ENCODE measurements around the gene TUBB6. TPM values are rescaled to one million over a fixed set of nuclear protein-coding genes. Genes with fewer than 3 reads are reported as not detected.
A peak's percentile ranks its signal among the peaks of the same experiment; 100 is the strongest.

Gene TUBB6
- total and polyA plus RNA-seq, 11 donors = 64.8 to 800 (median 126) TPM

DNA sequence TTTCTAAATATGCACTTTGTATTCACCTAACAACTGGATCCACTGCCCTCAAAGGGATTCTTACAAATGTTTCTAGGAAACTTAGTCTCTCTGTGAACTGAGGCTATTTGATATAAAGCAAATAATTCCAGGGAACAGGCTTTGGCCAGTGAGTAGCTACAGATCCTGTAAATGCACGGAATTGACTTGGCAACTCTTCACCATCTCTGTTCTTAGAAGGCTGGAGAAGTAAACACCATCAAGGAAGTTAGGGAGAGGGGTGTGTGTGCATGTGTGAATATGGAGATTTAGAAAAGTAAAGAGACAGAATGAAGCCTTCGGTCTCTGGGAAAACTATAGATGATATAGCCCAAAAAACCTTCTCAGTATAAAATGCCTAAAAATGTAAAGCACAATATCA is 43.2 kb upstream of the TUBB6 start:
- H3K27me3 ChIP-seq = peaks cover 0 to 4% (median 0%) of the 10 kb centered on the region in 9 donors
- ATAC-seq (no peak), DNase-seq (no peak)
- H3K36me3 ChIP-seq = no peaks in the 10 kb centered on the region
- 71 to 81% (median 73%) methylated on average over 2 of the region's 2 CpGs for WGBS, 4 donors
- H3K9me3 ChIP-seq = no peaks in the 10 kb centered on the region
- H3K27ac ChIP-seq = no peak overlapping the region
- no peak overlapping the region for H3K4me3 ChIP-seq
- intact Hi-C loops (cut with DNase I) = no loop called here
- no peaks in the 10 kb centered on the region for H3K4me1 ChIP-seq
- TF ChIP-seq POLR2A (IDR thresholded peaks at IDR 0.05) = no peak
- TF ChIP-seq, protein P1, sequence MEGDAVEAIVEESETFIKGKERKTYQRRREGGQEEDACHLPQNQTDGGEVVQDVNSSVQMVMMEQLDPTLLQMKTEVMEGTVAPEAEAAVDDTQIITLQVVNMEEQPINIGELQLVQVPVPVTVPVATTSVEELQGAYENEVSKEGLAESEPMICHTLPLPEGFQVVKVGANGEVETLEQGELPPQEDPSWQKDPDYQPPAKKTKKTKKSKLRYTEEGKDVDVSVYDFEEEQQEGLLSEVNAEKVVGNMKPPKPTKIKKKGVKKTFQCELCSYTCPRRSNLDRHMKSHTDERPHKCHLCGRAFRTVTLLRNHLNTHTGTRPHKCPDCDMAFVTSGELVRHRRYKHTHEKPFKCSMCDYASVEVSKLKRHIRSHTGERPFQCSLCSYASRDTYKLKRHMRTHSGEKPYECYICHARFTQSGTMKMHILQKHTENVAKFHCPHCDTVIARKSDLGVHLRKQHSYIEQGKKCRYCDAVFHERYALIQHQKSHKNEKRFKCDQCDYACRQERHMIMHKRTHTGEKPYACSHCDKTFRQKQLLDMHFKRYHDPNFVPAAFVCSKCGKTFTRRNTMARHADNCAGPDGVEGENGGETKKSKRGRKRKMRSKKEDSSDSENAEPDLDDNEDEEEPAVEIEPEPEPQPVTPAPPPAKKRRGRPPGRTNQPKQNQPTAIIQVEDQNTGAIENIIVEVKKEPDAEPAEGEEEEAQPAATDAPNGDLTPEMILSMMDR (IDR thresholded peaks at IDR 0.05) = no peak

DNA sequence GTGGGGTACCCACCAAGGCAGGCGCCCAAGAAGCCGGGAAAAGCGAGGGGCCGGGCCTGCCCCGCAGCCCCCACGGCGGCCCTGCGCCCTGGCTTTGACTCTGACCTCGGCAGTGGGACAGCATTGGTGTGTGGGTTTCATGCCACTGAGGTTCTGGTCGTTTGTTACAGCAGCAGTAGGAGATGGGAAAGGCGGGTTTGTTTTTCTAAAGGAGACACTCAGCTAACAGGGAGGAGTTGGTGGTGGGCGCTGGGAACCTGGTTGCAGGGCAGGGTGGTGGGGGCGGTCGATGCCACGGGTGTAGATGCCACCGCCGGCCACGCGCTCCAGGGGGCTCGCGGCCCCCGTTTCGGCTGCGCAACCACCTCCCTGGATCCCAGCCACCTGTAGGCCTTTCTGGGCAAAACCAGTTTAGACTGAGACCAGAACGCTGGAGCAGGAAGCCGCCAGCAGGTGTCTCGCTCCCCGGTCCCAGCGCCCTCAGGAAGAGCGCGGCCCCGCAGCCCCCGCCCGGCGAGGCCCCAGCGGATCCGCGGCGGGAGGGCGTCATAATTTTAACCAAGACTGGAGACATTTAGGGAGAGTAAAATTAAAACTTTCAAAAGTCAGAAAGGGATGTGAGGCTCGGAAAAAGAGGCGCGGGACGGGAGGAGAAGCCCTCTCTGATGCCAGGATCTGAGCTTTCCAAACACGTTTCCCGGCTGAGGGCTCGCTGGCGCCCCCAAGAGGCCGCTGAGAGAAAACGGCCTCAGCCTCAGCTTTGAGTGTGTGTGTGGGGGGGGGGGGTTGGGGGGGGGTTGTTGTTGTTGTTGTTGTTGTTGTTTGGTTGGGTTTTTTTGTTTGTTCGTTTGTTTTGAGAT is 36.4 kb upstream of the TUBB6 start:
- TF ChIP-seq POLR2A (IDR thresholded peaks at IDR 0.05) = no peak
- TF ChIP-seq, protein P1 (IDR thresholded peaks at IDR 0.05) = peak; percentile 57 to 90 (median 68)
- Histone ChIP-seq H3K27me3 (no peaks in the 10 kb centered on the region), H3K36me3 (no peaks in the 10 kb centered on the region), H3K4me1 (peaks cover 0 to 9% (median 2%) of the 10 kb centered on the region in 12 donors), H3K27ac (peak overlapping the region in 11 of 12 donors; percentile 15 to 83 (median 63)), H3K4me3 (peak overlapping the region; percentile 23 to 64 (median 52)), H3K9me3 (no peaks in the 10 kb centered on the region)
- intact Hi-C loops (cut with DNase I) = loop anchor here in 1 of 10 donors (5.0 kb wide), 1 partner anchor 391 kb away; no protein-coding TSS in a partner anchor
- 20 to 23% (median 20%) methylated on average over 37 to 51 of the region's 51 CpGs for WGBS, 4 donors
- DNase-seq (peak; percentile 71 to 84 (median 79)), ATAC-seq (peak; percentile 79 to 92 (median 87))

DNA sequence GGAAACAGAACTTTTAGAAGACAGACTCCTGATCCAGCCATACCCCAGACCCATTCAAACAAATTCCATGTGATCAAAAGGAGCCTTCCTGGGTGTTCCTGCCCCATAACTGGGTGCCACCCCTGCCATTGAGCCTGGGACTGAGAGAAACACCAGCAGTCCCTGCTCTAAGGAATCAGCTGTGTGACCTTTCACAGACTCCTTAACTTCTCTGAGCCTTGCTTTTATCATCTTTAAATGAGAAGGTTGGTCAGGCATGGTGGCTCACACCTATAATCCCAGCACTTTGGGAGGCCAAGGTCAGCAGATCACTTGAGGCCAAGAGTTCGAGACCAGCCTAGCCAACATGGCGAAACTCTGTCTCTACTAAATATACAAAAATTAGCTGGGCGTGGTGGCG is 33.2 kb upstream of the TUBB6 start:
- intact Hi-C loops (cut with DNase I) = loop anchor here in 1 of 10 donors (5.0 kb wide), 2 partner anchors 43 to 388 kb away; no protein-coding TSS in a partner anchor

More for the DNA sequence above, 33.2 kb upstream of the TUBB6 start:
- Histone ChIP-seq H3K9me3 (no peaks in the 10 kb centered on the region), H3K27me3 (no peaks in the 10 kb centered on the region), H3K36me3 (no peaks in the 10 kb centered on the region), H3K4me3 (no peak overlapping the region), H3K27ac (no peak overlapping the region), H3K4me1 (peaks cover 0 to 35% (median 22%) of the 10 kb centered on the region in 12 donors)
- ATAC-seq (no peak), DNase-seq (no peak)
- 91 to 98% (median 98%) methylated on average over 4 of the region's 4 CpGs for WGBS, 4 donors
- TF ChIP-seq, protein P1 (IDR thresholded peaks at IDR 0.05) = no peak
- TF ChIP-seq POLR2A (IDR thresholded peaks at IDR 0.05) = no peak

Measured in heart left ventricle (tissue), 16 donors.